ENCODE data around the gene EEFSEC.

- TF ChIP-seq CTCF (IDR thresholded peaks at IDR 0.05): no peak
- TF ChIP-seq POLR2A (IDR thresholded peaks at IDR 0.05): no peak
Observed at GRCh38 chr3:128198313-128198712, 45.0 kb downstream of the EEFSEC start.
